Measurements from ENCODE around the gene NGDN.

DNA sequence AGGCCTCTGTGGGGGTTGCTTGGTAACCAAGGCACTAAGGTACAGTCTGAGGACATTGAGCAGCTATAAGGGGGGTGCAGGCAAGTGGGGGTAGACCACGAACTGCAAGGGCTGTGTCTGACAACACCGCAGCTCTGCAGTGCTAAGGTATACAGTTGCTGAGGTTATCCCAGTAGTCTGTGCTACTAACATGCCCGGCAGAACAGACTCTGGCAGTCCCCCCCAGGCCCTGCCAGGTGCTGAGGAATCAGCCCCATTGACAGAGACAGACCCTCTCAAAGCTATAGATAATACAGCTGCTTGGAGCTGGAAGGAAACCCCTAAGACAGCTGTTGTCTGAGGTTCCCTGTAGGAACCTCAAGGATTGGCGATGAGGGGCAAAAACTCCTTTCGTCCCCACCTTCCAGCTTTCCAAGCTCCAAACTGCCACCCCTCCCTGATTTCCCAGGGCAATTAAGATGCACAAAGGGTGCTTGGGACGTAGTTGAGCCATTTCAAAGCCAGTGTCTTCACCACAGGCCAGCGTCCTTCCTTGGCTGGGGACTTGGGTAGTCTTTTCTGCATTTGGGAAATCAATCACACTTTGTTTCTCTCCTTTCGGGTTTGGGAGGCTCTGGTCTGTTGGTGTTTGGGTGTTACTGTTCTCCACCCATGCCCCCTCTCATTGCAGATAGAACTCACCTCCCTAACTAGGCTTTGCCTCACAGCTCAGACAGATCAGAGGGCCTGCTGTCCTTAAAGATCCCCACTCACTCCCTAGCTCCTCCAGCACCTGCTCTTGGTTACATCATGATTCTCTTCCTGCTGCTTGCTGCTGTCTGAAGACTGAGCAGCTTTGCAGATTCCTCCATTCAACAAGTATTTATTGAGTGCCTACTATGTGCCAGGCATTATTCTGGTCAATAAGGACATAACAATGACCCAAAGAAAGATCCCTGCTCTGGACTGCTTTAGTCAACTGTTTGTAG is 32.1 kb upstream of the NGDN start:
- TF ChIP-seq CTCF (IDR thresholded peaks at IDR 0.05; ENCODE audit: extremely low read depth in 1 of 2, insufficient read depth in 1 of 2, low read depth in 1 of 2, low read length in 2 of 2) (no peak), MYC (IDR thresholded peaks at IDR 0.05; ENCODE audit: low read depth, low read length) (no peak)
